Nephron (organoid): ENCODE data around the gene ADAMTS6.

Experiments
- H3K27ac Mint-ChIP-seq, 3 experiments: 2 replicates each; pipeline ENCODE4 v1.8.0; 2020; ENCODE audit warnings: mixed read lengths in 3 of 3, mild to moderate bottlenecking in 2 of 3, moderate library complexity in 1 of 3
- H3K27me3 Mint-ChIP-seq: 2 replicates; pipeline ENCODE4 v1.8.0; 2021; ENCODE audit warnings: low read depth, mild to moderate bottlenecking, moderate library complexity, mixed read lengths
- H3K36me3 Mint-ChIP-seq: 2 replicates; pipeline ENCODE4 v1.8.0; 2020; ENCODE audit warnings: low read depth, mixed read lengths
- H3K4me1 Mint-ChIP-seq: 2 replicates; pipeline ENCODE4 v1.8.0; 2020; ENCODE audit warnings: mixed read lengths
- H3K4me3 Mint-ChIP-seq, 3 experiments: 2 replicates each; pipeline ENCODE4 v1.8.0; 2020; ENCODE audit warnings: mild to moderate bottlenecking in 3 of 3, mixed read lengths in 3 of 3, moderate library complexity in 2 of 3
- H3K9me3 Mint-ChIP-seq: 2 replicates; pipeline ENCODE4 v1.8.0; 2020; ENCODE audit warnings: mixed read lengths
- TF ChIP-seq, protein P1 (sequence below), 3 experiments: fragments of 200-600 bp; sonication (generic); IDR thresholded peaks; one replicate each; pipeline ENCODE4 v1.5.0; 2021; ENCODE audit warnings: antibody characterized with exemption in 3 of 3; ENCODE audit not compliant: unreplicated experiment in 3 of 3

Gene ADAMTS6

DNA sequence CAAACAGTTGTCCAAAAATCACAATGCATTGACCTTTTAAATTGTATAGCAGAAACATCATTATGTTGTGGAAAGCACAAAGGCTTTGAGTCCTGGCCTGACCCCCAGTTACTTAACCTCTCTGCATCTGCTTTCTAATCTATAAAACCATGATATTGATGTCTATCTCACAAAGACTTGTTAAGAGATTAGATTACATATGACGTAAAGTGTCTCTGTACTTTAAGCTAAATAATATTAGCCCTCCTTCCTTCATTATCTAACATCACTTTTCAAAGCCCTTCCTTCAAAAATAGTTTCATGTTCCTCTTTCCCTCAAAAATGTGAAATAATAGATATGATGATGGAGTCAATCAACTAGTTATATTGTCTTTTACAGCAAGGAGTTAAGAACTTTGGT, 3.4 kb downstream of the ADAMTS6 start:
- H3K4me1 Mint-ChIP-seq, result peaks cover 16% of the 10 kb centered on the region
- H3K27me3 Mint-ChIP-seq, result no peaks in the 10 kb centered on the region
- no peak overlapping the region for H3K4me3 Mint-ChIP-seq
- H3K27ac Mint-ChIP-seq, result no peak overlapping the region
- H3K9me3 Mint-ChIP-seq, result no peaks in the 10 kb centered on the region
- no peaks in the 10 kb centered on the region for H3K36me3 Mint-ChIP-seq
- TF ChIP-seq, protein P1, sequence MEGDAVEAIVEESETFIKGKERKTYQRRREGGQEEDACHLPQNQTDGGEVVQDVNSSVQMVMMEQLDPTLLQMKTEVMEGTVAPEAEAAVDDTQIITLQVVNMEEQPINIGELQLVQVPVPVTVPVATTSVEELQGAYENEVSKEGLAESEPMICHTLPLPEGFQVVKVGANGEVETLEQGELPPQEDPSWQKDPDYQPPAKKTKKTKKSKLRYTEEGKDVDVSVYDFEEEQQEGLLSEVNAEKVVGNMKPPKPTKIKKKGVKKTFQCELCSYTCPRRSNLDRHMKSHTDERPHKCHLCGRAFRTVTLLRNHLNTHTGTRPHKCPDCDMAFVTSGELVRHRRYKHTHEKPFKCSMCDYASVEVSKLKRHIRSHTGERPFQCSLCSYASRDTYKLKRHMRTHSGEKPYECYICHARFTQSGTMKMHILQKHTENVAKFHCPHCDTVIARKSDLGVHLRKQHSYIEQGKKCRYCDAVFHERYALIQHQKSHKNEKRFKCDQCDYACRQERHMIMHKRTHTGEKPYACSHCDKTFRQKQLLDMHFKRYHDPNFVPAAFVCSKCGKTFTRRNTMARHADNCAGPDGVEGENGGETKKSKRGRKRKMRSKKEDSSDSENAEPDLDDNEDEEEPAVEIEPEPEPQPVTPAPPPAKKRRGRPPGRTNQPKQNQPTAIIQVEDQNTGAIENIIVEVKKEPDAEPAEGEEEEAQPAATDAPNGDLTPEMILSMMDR (IDR thresholded peaks at IDR 0.05; ENCODE audit: unreplicated experiment in 3 of 3), result no peak

DNA sequence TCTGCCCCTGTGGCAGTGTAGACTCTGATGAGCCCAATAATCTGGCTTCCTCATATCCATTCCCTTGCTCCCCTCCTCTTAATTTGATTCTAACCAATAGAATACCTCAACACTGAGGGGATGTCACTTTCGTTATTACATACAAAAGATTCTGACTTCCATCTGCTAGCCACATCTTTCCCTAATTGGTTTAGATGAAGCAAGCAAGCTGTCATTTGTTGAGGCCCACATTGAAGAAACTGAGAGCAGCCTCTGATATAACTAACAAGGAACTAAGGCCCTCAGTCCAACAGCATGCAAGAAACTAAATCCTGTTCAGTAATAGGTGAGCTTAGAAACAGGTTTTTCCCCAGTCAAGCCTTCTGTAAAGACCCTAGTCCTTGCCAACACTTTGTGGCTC, 5.8 kb downstream of the ADAMTS6 start:
- TF ChIP-seq, protein P1 (IDR thresholded peaks at IDR 0.05; ENCODE audit: unreplicated experiment in 3 of 3), result no peak
- peaks cover 5% of the 10 kb centered on the region for H3K4me1 Mint-ChIP-seq

DNA sequence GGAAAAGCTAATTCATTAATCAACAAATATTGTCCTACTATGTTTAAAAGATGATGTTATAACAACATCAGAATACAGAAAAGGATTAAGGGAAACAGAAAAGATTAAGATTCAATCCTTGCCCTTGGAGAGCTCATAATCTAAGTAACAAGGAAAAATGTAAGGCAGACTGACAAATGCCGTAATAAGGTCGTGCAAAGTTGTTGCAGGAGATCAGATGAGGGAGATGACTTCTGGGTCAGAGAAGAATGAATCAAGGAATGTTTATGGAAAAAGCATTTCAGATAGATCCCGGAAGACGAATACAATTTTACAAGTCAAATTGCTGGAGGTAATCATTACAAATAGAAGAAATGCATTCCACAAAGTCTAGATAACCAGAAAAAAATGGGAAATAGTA, 6.4 kb downstream of the ADAMTS6 start:
- Mint-ChIP-seq H3K4me3 (no peak overlapping the region), H3K4me1 (peaks cover 5% of the 10 kb centered on the region), H3K27ac (peak overlapping the region in 1 of 3 experiments; percentile 5), H3K36me3 (no peaks in the 10 kb centered on the region), H3K27me3 (no peaks in the 10 kb centered on the region), H3K9me3 (no peaks in the 10 kb centered on the region)
- TF ChIP-seq, protein P1 (IDR thresholded peaks at IDR 0.05; ENCODE audit: unreplicated experiment in 3 of 3), result no peak

More for the DNA sequence above, 5.8 kb downstream of the ADAMTS6 start:
- H3K36me3 Mint-ChIP-seq, result no peaks in the 10 kb centered on the region
- H3K9me3 Mint-ChIP-seq, result no peaks in the 10 kb centered on the region
- H3K27ac Mint-ChIP-seq, result no peak overlapping the region
- H3K4me3 Mint-ChIP-seq, result no peak overlapping the region
- H3K27me3 Mint-ChIP-seq, result no peaks in the 10 kb centered on the region

DNA sequence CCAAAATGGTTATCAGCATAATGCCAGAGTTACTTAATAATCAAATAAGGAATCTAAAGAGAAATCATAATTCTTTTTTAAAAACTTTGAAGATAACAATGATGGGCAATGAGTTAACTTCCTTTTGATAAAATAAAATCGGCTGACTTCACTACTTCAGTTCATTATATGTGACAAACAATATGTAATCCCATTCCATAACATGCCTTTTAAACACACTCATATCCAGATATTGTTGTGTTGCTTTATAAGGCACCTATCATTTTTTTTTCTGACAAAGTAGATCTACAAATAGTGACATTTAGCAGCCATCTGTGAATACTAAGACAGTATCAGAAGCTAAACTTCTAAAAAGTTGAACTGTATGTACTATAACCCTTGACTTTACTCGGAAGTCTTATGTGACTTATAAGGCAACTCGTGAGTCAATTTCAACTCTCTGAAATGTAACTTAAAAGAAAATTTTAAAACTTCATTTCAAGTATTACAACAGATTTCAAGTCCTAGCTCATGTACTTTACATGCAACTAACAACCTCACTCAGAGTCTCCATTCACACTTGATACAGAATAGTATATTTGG, 7.5 kb downstream of the ADAMTS6 start:
- peaks cover 5% of the 10 kb centered on the region for H3K4me1 Mint-ChIP-seq
- no peaks in the 10 kb centered on the region for H3K9me3 Mint-ChIP-seq
- no peak overlapping the region for H3K4me3 Mint-ChIP-seq
- H3K36me3 Mint-ChIP-seq, result no peaks in the 10 kb centered on the region
- TF ChIP-seq, protein P1 (IDR thresholded peaks at IDR 0.05; ENCODE audit: unreplicated experiment in 3 of 3), result no peak
- H3K27ac Mint-ChIP-seq, result no peak overlapping the region
- no peaks in the 10 kb centered on the region for H3K27me3 Mint-ChIP-seq

DNA sequence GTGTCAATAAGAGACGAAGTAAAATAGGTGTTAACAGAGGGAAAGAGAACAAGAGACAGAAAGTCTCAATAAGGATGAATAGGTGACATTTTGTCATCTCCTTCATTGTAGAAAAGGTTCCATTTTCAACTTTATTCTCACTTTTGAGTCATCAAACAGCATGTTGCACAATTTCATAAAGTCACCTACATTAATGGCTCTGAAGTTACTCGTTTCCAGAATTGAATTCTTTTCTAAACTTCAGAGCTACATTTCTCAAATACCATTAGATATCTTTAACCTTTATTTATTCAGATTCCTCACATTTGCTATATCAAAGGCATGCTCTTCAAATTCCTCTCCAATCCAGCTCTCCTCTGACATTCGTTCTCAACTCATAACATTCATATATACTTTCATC, 13.1 kb downstream of the ADAMTS6 start:
- TF ChIP-seq, protein P1 (IDR thresholded peaks at IDR 0.05; ENCODE audit: unreplicated experiment in 3 of 3), result no peak
- H3K27me3 Mint-ChIP-seq, result no peaks in the 10 kb centered on the region
- H3K4me3 Mint-ChIP-seq, result no peak overlapping the region
- H3K27ac Mint-ChIP-seq, result no peak overlapping the region
- no peaks in the 10 kb centered on the region for H3K36me3 Mint-ChIP-seq
- no peaks in the 10 kb centered on the region for H3K4me1 Mint-ChIP-seq
- H3K9me3 Mint-ChIP-seq, result no peaks in the 10 kb centered on the region

DNA sequence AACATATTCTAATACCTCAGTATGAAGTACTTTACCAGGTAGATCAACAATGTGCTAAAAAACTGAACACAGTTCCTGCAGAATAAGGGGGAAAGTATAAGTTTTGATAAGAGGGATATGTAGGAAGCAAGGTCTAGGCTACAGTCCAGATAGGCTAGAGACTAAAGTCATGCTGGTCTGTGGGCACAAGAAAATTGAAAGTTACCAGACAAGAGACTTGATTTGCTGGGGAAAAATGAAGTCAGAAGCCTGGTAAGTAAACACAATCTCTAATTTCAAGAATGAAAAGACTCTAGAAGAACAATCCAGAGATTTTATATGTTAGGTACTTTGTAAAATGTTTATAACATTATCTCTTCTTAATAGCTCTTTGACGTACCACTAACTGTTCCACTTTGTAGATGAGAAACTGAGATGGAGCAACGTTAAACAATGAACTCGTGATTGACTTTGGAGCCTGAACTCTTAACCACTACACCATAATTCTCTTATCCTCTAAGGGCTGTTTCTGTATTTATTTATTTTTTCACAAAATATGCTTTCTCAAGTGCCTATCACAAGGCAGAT, 19.5 kb downstream of the ADAMTS6 start:
- no peaks in the 10 kb centered on the region for H3K27me3 Mint-ChIP-seq
- H3K4me3 Mint-ChIP-seq, result no peak overlapping the region
- H3K27ac Mint-ChIP-seq, result no peak overlapping the region
- H3K4me1 Mint-ChIP-seq, result no peaks in the 10 kb centered on the region
- TF ChIP-seq, protein P1 (IDR thresholded peaks at IDR 0.05; ENCODE audit: unreplicated experiment in 3 of 3), result no peak
- H3K36me3 Mint-ChIP-seq, result peaks cover 7% of the 10 kb centered on the region
- no peaks in the 10 kb centered on the region for H3K9me3 Mint-ChIP-seq
